ENCODE measurements around the gene BTBD6.

- TF ChIP-seq CTCF (IDR thresholded peaks at IDR 0.05) (no peak), POLR2A (IDR thresholded peaks at IDR 0.05) (no peak)
Observed at GRCh38 chr14:105216490-105217247, 31.7 kb upstream of the BTBD6 start.

Data from ovary (tissue), 3 donors.